NCI-H82 treated with DMSO at 0.1 percent for 48 hours (cell line): ENCODE data around the gene MAP3K1.

Experiments
- DNase-seq: peaks from one replicate; lab custom pipeline; 2025; ENCODE audit not compliant: unreplicated experiment; lab: John Stamatoyannopoulos, UW

The MAP3K1 gene

GRCh38 chr5:56900858-56901578 lies 85.7 kb downstream of the MAP3K1 start:
- no peak for DNase-seq

DNA sequence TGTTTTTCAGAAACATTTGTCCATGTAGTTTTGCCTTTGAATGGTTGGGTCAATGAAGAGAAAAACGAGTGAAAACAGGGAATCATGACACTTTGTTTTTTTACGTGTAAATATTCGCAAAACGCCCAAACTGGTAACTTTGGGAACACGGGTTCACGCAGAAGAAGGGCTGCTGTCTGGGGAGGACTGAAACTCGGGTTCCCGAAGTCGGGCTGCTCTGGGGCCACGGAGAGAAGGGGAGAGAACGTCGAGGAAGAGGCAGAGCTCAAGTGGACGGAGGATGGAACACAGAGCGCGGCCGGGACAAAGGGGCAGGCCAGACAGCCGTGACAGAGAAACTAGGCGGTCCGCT lies 93.6 kb downstream of the MAP3K1 start:
- no peak for DNase-seq

- peak; percentile 83 for DNase-seq
These were observed 94.2 kb downstream of the MAP3K1 start, which contains the start of gene SETD9 for GRCh38 chr5:56909294-56910209. Gene SETD9 (plus strand): TSS chr5:56909596. CDS start chr5:56909646, 50 bp downstream.

DNA sequence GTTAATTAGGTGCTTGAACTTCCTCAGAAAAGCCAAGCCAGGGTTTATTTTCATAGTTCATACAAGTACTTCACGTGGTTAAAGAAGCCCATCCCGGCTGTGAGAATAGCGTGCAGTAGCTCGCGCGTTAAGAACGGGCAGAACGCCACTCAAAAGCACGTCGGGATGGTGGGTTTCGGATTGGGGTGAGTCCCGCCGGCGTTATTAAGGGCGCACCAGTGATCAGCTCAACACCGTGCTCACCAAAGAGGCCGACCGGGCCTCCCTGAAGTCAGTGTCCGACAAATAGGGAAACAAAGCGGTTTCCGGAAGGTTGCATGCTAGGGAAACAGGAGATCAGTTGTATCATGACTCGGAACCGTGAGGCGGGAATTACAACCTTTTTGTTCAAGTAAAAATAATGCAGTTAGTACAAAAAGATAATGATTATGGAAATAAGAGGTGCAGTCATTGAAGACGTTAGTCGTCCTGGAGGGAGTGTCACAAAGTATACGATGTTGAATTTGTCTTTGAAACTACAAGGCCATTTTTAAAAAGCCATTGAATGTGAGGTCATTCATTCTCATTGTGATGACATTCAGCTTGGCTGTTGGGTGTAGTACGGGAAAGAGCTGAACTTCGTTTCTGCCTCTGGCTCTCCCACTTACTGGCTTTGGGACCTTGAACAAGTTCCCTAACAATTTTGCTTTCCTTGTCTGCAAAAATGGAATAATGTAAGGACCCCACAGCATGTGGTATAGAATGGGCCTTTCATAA lies 95.0 kb downstream of the MAP3K1 start:
- no peak for DNase-seq

DNA sequence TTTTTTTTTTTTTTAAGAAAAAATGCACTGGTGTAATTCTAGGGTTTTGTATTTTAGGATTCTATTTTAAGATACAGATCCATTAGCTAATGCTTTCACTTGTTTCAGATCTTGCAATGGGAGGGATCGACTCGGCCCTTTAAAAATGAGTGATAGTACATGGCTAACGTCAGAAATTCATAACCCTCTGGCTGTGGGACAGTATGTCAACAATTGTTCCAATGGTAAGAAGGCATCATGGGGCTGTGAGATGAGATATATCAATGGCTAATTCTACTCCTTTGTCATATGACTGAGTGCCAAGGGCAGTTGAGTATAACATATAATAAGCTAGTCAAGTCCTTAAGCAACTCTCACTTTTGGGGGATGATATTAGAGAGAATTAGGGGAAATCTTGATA lies 98.4 kb downstream of the MAP3K1 start:
- no peak for DNase-seq

GRCh38 chr5:56914678-56915077 lies 99.3 kb downstream of the MAP3K1 start:
- no peak for DNase-seq

DNA sequence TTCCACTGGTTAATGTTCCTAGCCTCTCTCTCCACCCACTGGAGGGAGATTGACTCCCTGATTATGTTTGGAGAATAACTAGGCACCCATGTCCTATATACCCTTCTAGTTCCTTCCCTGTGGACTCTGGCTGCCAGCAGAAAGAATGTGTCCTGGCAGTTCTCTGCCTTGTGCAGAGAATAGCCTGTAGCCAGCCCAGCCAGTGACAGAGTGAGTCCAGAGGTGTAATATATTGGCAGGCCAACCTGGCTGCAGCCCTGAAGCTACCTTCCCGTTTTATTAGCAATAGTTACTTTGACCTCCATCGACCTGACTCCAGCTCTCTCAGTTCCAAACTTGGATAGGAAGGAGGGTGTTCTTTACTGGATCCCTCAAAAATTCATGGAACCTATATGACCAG lies 102.2 kb downstream of the MAP3K1 start:
- DNase-seq: no peak

GRCh38 chr5:56918054-56918453 lies 102.7 kb downstream of the MAP3K1 start:
- DNase-seq: no peak

DNA sequence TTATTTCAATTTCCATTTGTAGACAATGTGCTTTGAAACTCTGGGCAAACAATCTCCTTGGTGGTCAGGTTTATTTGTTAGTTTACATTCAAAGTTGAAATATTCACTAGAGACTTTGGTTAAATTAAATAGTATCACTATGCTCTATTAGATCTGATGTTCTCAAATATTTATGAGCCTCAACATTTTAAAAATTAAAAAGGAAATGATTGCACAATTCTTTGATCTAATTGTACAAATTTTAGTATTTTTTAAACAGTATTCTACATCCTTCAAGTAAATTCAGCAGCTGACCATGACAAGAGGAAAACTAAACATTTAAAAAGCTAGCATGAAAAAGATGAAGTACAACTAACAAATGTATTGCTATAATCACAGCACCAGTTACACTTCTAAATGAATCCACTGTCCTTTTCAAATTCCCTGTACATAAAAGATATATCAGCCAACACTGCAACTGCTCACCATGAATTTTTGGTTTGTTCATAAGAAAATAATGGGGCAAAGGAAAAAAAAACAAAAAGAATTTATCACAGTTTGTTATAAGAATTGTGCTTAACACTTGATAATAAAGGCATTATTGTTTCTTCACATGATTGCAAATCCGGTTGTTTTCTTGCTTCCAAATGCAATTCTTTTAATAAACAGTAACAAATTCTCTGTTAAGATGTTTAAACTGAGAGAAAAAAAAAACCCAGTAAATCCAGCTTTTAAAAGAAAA lies 104.8 kb downstream of the MAP3K1 start:
- no peak for DNase-seq

DNA sequence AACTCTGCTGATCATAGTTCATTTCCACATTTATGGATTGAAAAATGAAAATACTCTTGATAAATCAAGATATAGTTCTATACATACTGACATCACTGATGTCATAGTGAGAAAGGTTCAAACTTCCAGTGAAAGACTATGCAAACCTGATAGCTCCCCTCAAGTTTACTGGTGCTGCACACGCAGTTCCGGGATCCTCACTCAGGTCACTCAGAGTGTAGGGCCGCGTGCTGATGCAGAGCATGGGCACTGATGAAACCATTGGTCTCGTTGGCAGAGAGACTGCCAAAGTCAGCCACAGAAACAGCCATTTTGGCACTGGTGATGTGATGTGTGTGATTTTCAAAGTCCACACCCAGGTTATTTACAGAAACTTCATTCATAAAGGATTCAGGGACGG lies 107.6 kb downstream of the MAP3K1 start:
- no peak for DNase-seq

GRCh38 chr5:56934325-56934724 lies 119.0 kb downstream of the MAP3K1 start:
- DNase-seq: no peak

DNA sequence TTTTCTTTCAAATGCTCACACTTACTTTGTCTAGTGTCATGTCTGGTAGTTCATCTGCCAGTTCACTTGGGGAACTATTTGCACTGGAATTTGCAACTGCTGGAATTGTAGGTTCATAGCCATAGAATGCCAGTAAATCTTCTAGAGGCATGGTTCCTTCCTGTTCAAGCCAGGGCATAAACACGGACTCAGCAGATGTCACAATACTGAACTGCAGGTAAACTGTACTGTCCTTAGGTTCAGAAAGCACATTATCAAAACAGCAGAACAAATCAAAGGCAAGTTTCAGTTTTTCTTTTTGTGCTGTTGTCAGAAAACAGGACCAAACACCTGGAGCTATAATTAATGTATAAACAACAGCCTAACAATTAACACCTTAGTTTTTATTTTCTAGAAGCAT lies 123.5 kb downstream of the MAP3K1 start:
- DNase-seq: no peak

DNA sequence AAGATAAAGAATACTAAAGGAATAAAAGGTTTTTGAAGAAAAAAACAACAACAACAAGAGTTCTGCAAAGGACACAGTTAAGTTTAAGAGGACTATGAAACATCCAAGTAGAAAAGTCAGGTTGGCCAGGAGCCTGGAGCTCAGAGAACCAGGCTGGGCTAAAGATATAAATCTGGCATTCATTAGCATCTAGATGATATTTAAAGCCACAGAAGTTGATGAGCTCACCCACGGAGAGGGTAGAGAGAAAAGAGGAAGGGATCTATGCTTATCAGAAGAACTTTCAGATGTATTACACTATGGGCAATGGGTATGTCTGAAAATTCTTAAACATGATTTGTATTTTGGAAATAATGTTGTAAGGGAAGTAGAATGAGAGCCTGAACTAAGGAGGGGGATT lies 126.6 kb downstream of the MAP3K1 start:
- no peak for DNase-seq
